OCI-LY1 (cell line): ENCODE data around the gene WDFY2.

Experiments used
- EZH2 ChIP-seq: fragments of 200-600 bp; sonication (generic), shearing (Covaris generic); IDR thresholded peaks from 2 replicates; pipeline ENCODE4 v1.8.0; 2017; ENCODE audit warnings: borderline replicate concordance, mixed run types, mild to moderate bottlenecking, antibody characterized with exemption, low read length, moderate library complexity, mixed read lengths
- TF ChIP-seq, protein P1 (sequence below): fragments of 200-600 bp; sonication (generic), shearing (Covaris generic); IDR thresholded peaks from 2 replicates; pipeline ENCODE4 v1.5.1; 2017; ENCODE audit warnings: mild to moderate bottlenecking, antibody characterized with exemption, low read length, moderate library complexity, mixed read lengths

DNA sequence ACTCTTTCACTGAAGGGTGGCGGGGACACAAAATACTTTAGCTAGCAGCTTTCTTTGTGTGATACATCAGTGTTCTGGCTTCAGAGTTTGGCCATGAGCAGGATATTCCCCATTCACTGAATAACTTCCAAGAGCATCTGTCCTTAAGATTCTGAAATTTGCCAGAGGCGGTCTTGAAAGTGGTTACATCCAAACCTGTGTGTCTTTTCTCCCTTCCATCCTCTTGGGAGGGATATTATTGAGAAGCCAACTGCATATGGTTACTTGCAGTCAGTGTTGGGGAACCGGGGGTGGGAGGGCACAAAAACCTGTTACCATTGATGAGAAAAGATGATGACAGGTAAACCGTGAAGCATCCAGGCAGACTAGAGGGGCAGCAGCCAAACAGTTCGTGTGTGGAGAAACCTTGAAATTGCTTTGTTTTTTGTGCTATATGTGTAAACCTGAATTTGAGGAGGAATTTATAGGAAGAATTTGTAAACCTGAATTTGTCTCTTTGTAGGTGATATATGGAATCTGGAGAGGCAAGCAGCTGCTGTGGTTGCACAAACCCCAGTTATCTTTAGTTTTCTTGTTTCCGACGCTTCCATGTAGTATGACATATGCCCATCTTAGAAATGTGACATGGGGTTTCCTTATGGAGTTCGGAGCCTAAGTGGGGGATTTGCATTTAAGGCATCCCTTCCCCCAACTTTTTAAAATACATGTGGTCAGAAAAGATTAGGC, 104.8 kb downstream of the WDFY2 start:
- TF ChIP-seq, protein P1, sequence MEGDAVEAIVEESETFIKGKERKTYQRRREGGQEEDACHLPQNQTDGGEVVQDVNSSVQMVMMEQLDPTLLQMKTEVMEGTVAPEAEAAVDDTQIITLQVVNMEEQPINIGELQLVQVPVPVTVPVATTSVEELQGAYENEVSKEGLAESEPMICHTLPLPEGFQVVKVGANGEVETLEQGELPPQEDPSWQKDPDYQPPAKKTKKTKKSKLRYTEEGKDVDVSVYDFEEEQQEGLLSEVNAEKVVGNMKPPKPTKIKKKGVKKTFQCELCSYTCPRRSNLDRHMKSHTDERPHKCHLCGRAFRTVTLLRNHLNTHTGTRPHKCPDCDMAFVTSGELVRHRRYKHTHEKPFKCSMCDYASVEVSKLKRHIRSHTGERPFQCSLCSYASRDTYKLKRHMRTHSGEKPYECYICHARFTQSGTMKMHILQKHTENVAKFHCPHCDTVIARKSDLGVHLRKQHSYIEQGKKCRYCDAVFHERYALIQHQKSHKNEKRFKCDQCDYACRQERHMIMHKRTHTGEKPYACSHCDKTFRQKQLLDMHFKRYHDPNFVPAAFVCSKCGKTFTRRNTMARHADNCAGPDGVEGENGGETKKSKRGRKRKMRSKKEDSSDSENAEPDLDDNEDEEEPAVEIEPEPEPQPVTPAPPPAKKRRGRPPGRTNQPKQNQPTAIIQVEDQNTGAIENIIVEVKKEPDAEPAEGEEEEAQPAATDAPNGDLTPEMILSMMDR = no peak
- TF ChIP-seq EZH2 = no peak
